IMR-90 (cell line): ENCODE measurements around the gene FABP2. TPM values are rescaled to one million over a fixed set of nuclear protein-coding genes. Genes with fewer than 3 reads are reported as not detected.

Source experiments
- ATAC-seq: fragments of 200-7000 bp; cut with Tn5 transposase; 2 replicates; pipeline ENCODE4 v1.9.1; 2020; ENCODE audit warnings: low read depth, mild to moderate bottlenecking, moderate library complexity
- BruUV-seq: library from RNA; stranded (reverse); fragments of 400-500 nt; replicated peaks from 2 replicates; lab custom pipeline; 2021; lab: Mats Ljungman, UMichigan
- CTCF ChIA-PET: fragments of 300-600 bp; formaldehyde crosslinking; extraction: SDS; loops from one replicate; lab custom pipeline; 2021; ENCODE audit warnings: antibody characterized with exemption; lab: Yijun Ruan, JAX
- POLR2A ChIA-PET: fragments of 300-600 bp; sonication (Branson Sonifier 250); formaldehyde crosslinking; loops from one replicate; lab custom pipeline; 2022; ENCODE audit warnings: antibody characterized with exemption; ENCODE audit not compliant: unreplicated experiment; lab: Charles Lee
- DNase-seq: peaks from one replicate; pipeline ENCODE4 v3.0.0; 2013
- H2AFZ ChIP-seq: replicated peaks from 2 replicates; pipeline ENCODE3; 2013; ENCODE audit warnings: low read length, mild to moderate bottlenecking; ENCODE audit not compliant: poor library complexity
- H2AK5ac ChIP-seq: 2 replicates; pipeline ENCODE4 v1.6.1; 2013; ENCODE audit warnings: low read depth, low read length, inconsistent platforms
- H2AK9ac ChIP-seq: replicated peaks from 2 replicates; pipeline ENCODE3; 2013; ENCODE audit warnings: mild to moderate bottlenecking, low read depth, low read length, moderate library complexity; ENCODE audit not compliant: poor library complexity
- H2BK120ac ChIP-seq: 2 replicates; pipeline ENCODE4 v1.6.1; 2013; ENCODE audit warnings: low read depth, low read length, inconsistent platforms
- H2BK15ac ChIP-seq: 3 replicates; pipeline ENCODE4 v1.6.1; 2013; ENCODE audit warnings: low read depth, low read length, inconsistent platforms
- H2BK20ac ChIP-seq: 2 replicates; pipeline ENCODE4 v1.6.1; 2013; ENCODE audit warnings: low read depth, mild to moderate bottlenecking, inconsistent platforms, low read length, moderate library complexity
- H2BK5ac ChIP-seq: 2 replicates; pipeline ENCODE4 v1.6.1; 2013; ENCODE audit warnings: mild to moderate bottlenecking, low read depth, low read length, inconsistent platforms; ENCODE audit not compliant: poor library complexity, severe bottlenecking
- H3K14ac ChIP-seq: replicated peaks from 2 replicates; pipeline ENCODE4 v1.6.1; 2013; ENCODE audit warnings: low read depth, low read length, inconsistent platforms
- H3K18ac ChIP-seq: 2 replicates; pipeline ENCODE4 v1.6.1; 2013; ENCODE audit warnings: low read depth, low read length, control low read depth
- H3K23ac ChIP-seq: 2 replicates; pipeline ENCODE4 v1.6.1; 2013; ENCODE audit warnings: low read depth, low read length, inconsistent platforms
- H3K27ac ChIP-seq: 2 replicates; pipeline ENCODE4 v1.5.1; 2013; ENCODE audit warnings: mild to moderate bottlenecking, control low read depth, low read length; ENCODE audit not compliant: insufficient read depth
- H3K27me3 ChIP-seq: 2 replicates; pipeline ENCODE4 v1.6.1; 2013; ENCODE audit warnings: low read length; ENCODE audit not compliant: control insufficient read depth, insufficient read depth
- H3K36me3 ChIP-seq: 2 replicates; pipeline ENCODE4 v1.6.1; 2013; ENCODE audit warnings: low read length, mixed read lengths; ENCODE audit not compliant: control insufficient read depth, insufficient read depth
- H3K4ac ChIP-seq: 2 replicates; pipeline ENCODE4 v1.6.1; 2013; ENCODE audit warnings: low read depth, low read length, inconsistent platforms
- H3K4me1 ChIP-seq: 2 replicates; pipeline ENCODE4 v1.6.1; 2013; ENCODE audit warnings: low read length, mixed read lengths; ENCODE audit not compliant: control insufficient read depth, insufficient read depth
- H3K4me2 ChIP-seq: 2 replicates; pipeline ENCODE4 v1.6.1; 2013; ENCODE audit warnings: low read depth, mild to moderate bottlenecking, control low read depth, low read length, moderate library complexity
- H3K4me3 ChIP-seq: 2 replicates; pipeline ENCODE4 v1.5.1; 2013; ENCODE audit warnings: low read depth, mild to moderate bottlenecking, control low read depth, low read length, moderate library complexity; ENCODE audit not compliant: insufficient read depth
- H3K56ac ChIP-seq: 2 replicates; pipeline ENCODE4 v1.6.1; 2013; ENCODE audit warnings: low read length, inconsistent platforms; ENCODE audit not compliant: insufficient read depth; ENCODE audit errors: extremely low read depth
- H3K79me1 ChIP-seq, 2 experiments: 2 replicates each; pipeline ENCODE4 v1.6.1; 2013; ENCODE audit warnings: low read length in 2 of 2, inconsistent platforms in 1 of 2, low read depth in 1 of 2
- H3K9ac ChIP-seq: 2 replicates; pipeline ENCODE4 v1.6.1; 2013; ENCODE audit warnings: low read depth, low read length, control low read depth
- H3K9me1 ChIP-seq: 2 replicates; pipeline ENCODE4 v1.6.1; 2013; ENCODE audit warnings: low read length, inconsistent platforms; ENCODE audit not compliant: insufficient read depth
- H3K9me3 ChIP-seq: 2 replicates; pipeline ENCODE4 v1.6.1; 2013; ENCODE audit warnings: low read length; ENCODE audit not compliant: control insufficient read depth, insufficient read depth
- H4K20me1 ChIP-seq: 2 replicates; pipeline ENCODE4 v1.6.1; 2013; ENCODE audit warnings: low read length, inconsistent platforms; ENCODE audit not compliant: insufficient read depth
- H4K5ac ChIP-seq: 2 replicates; pipeline ENCODE4 v1.6.1; 2013; ENCODE audit warnings: mild to moderate bottlenecking, low read depth, low read length, control low read depth
- H4K8ac ChIP-seq, 2 experiments: 2 replicates each; pipeline ENCODE4 v1.6.1; 2013; ENCODE audit warnings: low read depth in 2 of 2, low read length in 2 of 2, control low read depth in 1 of 2, inconsistent platforms in 1 of 2
- H4K91ac ChIP-seq: 2 replicates; pipeline ENCODE4 v1.6.1; 2013; ENCODE audit warnings: low read depth, low read length, inconsistent platforms; ENCODE audit not compliant: insufficient read depth
- BHLHE40 ChIP-seq: fragments of 150-350 bp; IDR thresholded peaks from 2 replicates; pipeline ENCODE4 v1.6.1; 2016; ENCODE audit warnings: mild to moderate bottlenecking, low read depth, low read length
- CEBPB ChIP-seq: IDR thresholded peaks from 2 replicates; pipeline ENCODE4 v1.6.1; 2012; ENCODE audit warnings: low read depth, low read length, improper control_type of control experiment
- CHD1 ChIP-seq: IDR thresholded peaks from 2 replicates; pipeline ENCODE4 v1.6.1; 2012; ENCODE audit warnings: low read depth, low read length, improper control_type of control experiment
- FOS ChIP-seq: fragments of 150-350 bp; IDR thresholded peaks from 2 replicates; pipeline ENCODE4 v1.6.1; 2016; ENCODE audit warnings: low read depth, low read length
- MAFK ChIP-seq: IDR thresholded peaks from 2 replicates; pipeline ENCODE4 v1.6.1; 2012; ENCODE audit warnings: low read depth, low read length, improper control_type of control experiment
- MAZ ChIP-seq: IDR thresholded peaks from 2 replicates; pipeline ENCODE4 v1.6.1; 2012; ENCODE audit warnings: low read depth, mild to moderate bottlenecking, low read length, improper control_type of control experiment, moderate library complexity, borderline replicate concordance
- MXI1 ChIP-seq: IDR thresholded peaks from 2 replicates; pipeline ENCODE4 v1.6.1; 2012; ENCODE audit warnings: low read depth, mild to moderate bottlenecking, low read length, moderate library complexity, borderline replicate concordance
- NFE2L2 ChIP-seq: fragments of 150-350 bp; IDR thresholded peaks from 2 replicates; pipeline ENCODE4 v1.6.1; 2016; ENCODE audit warnings: low read depth, mild to moderate bottlenecking, low read length
- POLR2A ChIP-seq: IDR thresholded peaks from 2 replicates; pipeline ENCODE4 v1.6.1; 2012; ENCODE audit warnings: mild to moderate bottlenecking, low read depth, low read length
- RAD21 ChIP-seq: IDR thresholded peaks from 2 replicates; pipeline ENCODE4 v1.6.1; 2012; ENCODE audit warnings: low read length, improper control_type of control experiment
- RCOR1 ChIP-seq: IDR thresholded peaks from 2 replicates; pipeline ENCODE4 v1.6.1; 2012; ENCODE audit warnings: mild to moderate bottlenecking, low read length, improper control_type of control experiment; ENCODE audit not compliant: insufficient replicate concordance
- RFX5 ChIP-seq: IDR thresholded peaks from 2 replicates; pipeline ENCODE4 v1.8.0; 2012; ENCODE audit warnings: low read depth, mild to moderate bottlenecking, low read length, moderate library complexity
- SMC3 ChIP-seq: fragments of 150-350 bp; IDR thresholded peaks from 2 replicates; pipeline ENCODE4 v1.6.1; 2016; ENCODE audit warnings: low read depth, mild to moderate bottlenecking, antibody characterized with exemption, low read length, moderate library complexity
- WGBS, 2 experiments: methylation state at CpG; one replicate each; pipeline versions ENCODE4 v1.1.5 to v1.1.7; 2013; ENCODE audit warnings: missing lambda C conversion rate in 2 of 2; ENCODE audit not compliant: insufficient read length in 1 of 2; ENCODE audit errors: extremely low coverage in 2 of 2; 5-methylcytosine and 5-hydroxymethylcytosine counted together
- dilution Hi-C: fragments of 300-500 bp; cut with HindIII; formaldehyde crosslinking; loops from one replicate; pipeline ENCODE4 v1.14.3; 2018; ENCODE audit warnings: low sequenced_read_pairs; ENCODE audit not compliant: unreplicated experiment
- in situ Hi-C: fragments of 300-500 bp; cut with MboI; formaldehyde crosslinking; loops from 3 replicates; pipeline ENCODE4 v1.14.3; 2019; ENCODE audit warnings: low sequenced_read_pairs, inconsistent platforms, mixed read lengths
- intact Hi-C: fragments of 100-400 bp; cut with micrococcal nuclease; formaldehyde crosslinking; loops from 2 replicates; pipeline ENCODE4 v1.10.0; 2022
- polyA plus RNA-seq, 3 experiments: library from polyadenylated mRNA; depleted of rRNA; stranded (reverse); fragments of >200 nt; gene quantifications; 2 replicates each; pipeline ENCODE4 v1.2.3, GENCODE V29; 2012; ENCODE audit warnings: low replicate concordance in 1 of 3
- total RNA-seq: library from RNA; depleted of rRNA; stranded (reverse); fragments of >200 nt; gene quantifications from 2 replicates; pipeline ENCODE4 v1.2.3, GENCODE V29; 2012
- TF ChIP-seq, protein P1 (sequence below): fragments of 150-350 bp; IDR thresholded peaks from 2 replicates; pipeline ENCODE4 v1.6.1; 2016; ENCODE audit warnings: low read depth, mild to moderate bottlenecking, low read length, moderate library complexity, borderline replicate concordance
- TF ChIP-seq, protein P2 (sequence below): fragments of 150-350 bp; IDR thresholded peaks from 2 replicates; pipeline ENCODE4 v1.6.1; 2017; ENCODE audit warnings: mild to moderate bottlenecking, antibody characterized with exemption, low read length, low read depth
- TF ChIP-seq, protein P3 (sequence below): conservative IDR thresholded peaks from 2 replicates; pipeline ENCODE4 v1.5.1; 2012; ENCODE audit warnings: mild to moderate bottlenecking, low read depth, low read length, improper control_type of control experiment

FABP2 gene
- total and polyA plus RNA-seq, 2 of the 4 experiments (the other 2 are of a cell fraction), result not detected

DNA sequence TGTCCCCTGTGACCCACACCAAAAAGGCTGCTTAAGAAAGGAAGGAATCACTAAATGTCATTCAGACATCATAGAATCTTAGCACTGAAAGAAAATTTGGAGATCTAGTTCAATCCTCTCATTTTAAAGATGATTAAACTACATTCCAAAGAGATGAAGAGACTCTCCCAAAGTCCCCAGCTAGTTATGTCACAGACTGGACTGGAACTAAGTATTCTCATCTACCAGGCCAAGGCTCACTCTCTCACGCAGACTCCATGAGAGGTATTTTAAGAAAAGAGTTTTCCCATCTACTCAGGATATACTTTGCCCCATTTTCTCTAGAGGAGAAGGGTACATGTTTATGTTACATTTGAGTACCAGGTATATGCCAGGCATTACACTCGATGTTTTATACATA is 6.9 kb downstream of the FABP2 start:
- in situ Hi-C loops (loop anchor here (10.0 kb wide), 2 partner anchors 170 to 310 kb away; partner anchors contain the start of gene PDE5A), dilution Hi-C loops (no loop called here), intact Hi-C loops (loop anchor here (2.0 to 10.0 kb wide), 2 partner anchors 312 to 1780 kb away; no protein-coding TSS in a partner anchor)
- H3K79me1 ChIP-seq, result no peaks in the 10 kb centered on the region
- peak; percentile 12 for DNase-seq
- no peaks in the 10 kb centered on the region for H3K9me3 ChIP-seq
- POLR2A ChIA-PET, result no interaction called here
- CTCF ChIA-PET, result no interaction called here
- H4K8ac ChIP-seq, result no peak overlapping the region
- H3K27me3 ChIP-seq, result no peaks in the 10 kb centered on the region
- H2AFZ ChIP-seq, result no peak overlapping the region
- no peak overlapping the region for H3K4me2 ChIP-seq
- H4K91ac ChIP-seq, result no peak overlapping the region
- ATAC-seq, result no peak; the same call in 1 of the 2 replicates
- H4K5ac ChIP-seq, result no peak overlapping the region
- BruUV-seq, result no TSS peak
- H2AK5ac ChIP-seq, result no peak overlapping the region
- no peak overlapping the region for H2BK5ac ChIP-seq
- H3K36me3 ChIP-seq, result no peaks in the 10 kb centered on the region
- no peak overlapping the region for H2BK120ac ChIP-seq
- no CpG with 5 or more reads among the region's 2 CpGs for whole genome bisulfite sequencing, 2 experiments
- no peak overlapping the region for H2AK9ac ChIP-seq
- H3K4me1 ChIP-seq, result no peaks in the 10 kb centered on the region
- H3K56ac ChIP-seq, result no peak overlapping the region
- TF ChIP-seq MAZ (no peak), FOS (no peak), MXI1 (no peak), CEBPB (no peak), BHLHE40 (no peak), NFE2L2 (no peak), RAD21 (no peak), SMC3 (no peak), CHD1 (no peak), POLR2A (no peak), RFX5 (no peak), MAFK (no peak), RCOR1 (no peak)
- TF ChIP-seq, protein P1, sequence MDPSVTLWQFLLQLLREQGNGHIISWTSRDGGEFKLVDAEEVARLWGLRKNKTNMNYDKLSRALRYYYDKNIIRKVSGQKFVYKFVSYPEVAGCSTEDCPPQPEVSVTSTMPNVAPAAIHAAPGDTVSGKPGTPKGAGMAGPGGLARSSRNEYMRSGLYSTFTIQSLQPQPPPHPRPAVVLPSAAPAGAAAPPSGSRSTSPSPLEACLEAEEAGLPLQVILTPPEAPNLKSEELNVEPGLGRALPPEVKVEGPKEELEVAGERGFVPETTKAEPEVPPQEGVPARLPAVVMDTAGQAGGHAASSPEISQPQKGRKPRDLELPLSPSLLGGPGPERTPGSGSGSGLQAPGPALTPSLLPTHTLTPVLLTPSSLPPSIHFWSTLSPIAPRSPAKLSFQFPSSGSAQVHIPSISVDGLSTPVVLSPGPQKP, result no peak
- TF ChIP-seq, protein P2, sequence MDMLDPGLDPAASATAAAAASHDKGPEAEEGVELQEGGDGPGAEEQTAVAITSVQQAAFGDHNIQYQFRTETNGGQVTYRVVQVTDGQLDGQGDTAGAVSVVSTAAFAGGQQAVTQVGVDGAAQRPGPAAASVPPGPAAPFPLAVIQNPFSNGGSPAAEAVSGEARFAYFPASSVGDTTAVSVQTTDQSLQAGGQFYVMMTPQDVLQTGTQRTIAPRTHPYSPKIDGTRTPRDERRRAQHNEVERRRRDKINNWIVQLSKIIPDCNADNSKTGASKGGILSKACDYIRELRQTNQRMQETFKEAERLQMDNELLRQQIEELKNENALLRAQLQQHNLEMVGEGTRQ, result no peak
- TF ChIP-seq, protein P3, sequence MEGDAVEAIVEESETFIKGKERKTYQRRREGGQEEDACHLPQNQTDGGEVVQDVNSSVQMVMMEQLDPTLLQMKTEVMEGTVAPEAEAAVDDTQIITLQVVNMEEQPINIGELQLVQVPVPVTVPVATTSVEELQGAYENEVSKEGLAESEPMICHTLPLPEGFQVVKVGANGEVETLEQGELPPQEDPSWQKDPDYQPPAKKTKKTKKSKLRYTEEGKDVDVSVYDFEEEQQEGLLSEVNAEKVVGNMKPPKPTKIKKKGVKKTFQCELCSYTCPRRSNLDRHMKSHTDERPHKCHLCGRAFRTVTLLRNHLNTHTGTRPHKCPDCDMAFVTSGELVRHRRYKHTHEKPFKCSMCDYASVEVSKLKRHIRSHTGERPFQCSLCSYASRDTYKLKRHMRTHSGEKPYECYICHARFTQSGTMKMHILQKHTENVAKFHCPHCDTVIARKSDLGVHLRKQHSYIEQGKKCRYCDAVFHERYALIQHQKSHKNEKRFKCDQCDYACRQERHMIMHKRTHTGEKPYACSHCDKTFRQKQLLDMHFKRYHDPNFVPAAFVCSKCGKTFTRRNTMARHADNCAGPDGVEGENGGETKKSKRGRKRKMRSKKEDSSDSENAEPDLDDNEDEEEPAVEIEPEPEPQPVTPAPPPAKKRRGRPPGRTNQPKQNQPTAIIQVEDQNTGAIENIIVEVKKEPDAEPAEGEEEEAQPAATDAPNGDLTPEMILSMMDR, result no peak
- H3K9ac ChIP-seq, result no peak overlapping the region
- no peak overlapping the region for H2BK20ac ChIP-seq
- H3K9me1 ChIP-seq, result no peaks in the 10 kb centered on the region
- H3K4me3 ChIP-seq, result no peak overlapping the region
- no peaks in the 10 kb centered on the region for H4K20me1 ChIP-seq
- no peak overlapping the region for H3K18ac ChIP-seq
- H3K4ac ChIP-seq, result no peak overlapping the region
- H3K23ac ChIP-seq, result no peak overlapping the region
- no peak overlapping the region for H3K14ac ChIP-seq
- H3K27ac ChIP-seq, result no peak overlapping the region
- no peak overlapping the region for H2BK15ac ChIP-seq
